Mucosa of stomach (tissue), 1 donor: ENCODE results near the gene SFTPB.

ENCODE experiments used
- H3K27me3 ChIP-seq: one replicate; pipeline ENCODE4 v1.7.0; 2013; ENCODE audit warnings: mild to moderate bottlenecking, low read length; ENCODE audit not compliant: control insufficient read depth, insufficient read depth
- H3K36me3 ChIP-seq: one replicate; pipeline ENCODE4 v1.7.0; 2013; ENCODE audit warnings: low read length; ENCODE audit not compliant: control insufficient read depth, insufficient read depth
- H3K4me1 ChIP-seq: one replicate; pipeline ENCODE4 v1.7.0; 2013; ENCODE audit warnings: mild to moderate bottlenecking, low read length; ENCODE audit not compliant: control insufficient read depth, insufficient read depth
- H3K4me3 ChIP-seq: one replicate; pipeline ENCODE4 v1.7.0; 2013; ENCODE audit warnings: low read length
- H3K9ac ChIP-seq: one replicate; pipeline ENCODE4 v1.7.0; 2013; ENCODE audit warnings: mild to moderate bottlenecking, low read length, moderate library complexity
- H3K9me3 ChIP-seq: one replicate; pipeline ENCODE4 v1.7.0; 2013; ENCODE audit warnings: mild to moderate bottlenecking, low read length, moderate library complexity; ENCODE audit not compliant: control insufficient read depth
- donor health status: Pancreatic carcinoma.

Gene SFTPB

DNA sequence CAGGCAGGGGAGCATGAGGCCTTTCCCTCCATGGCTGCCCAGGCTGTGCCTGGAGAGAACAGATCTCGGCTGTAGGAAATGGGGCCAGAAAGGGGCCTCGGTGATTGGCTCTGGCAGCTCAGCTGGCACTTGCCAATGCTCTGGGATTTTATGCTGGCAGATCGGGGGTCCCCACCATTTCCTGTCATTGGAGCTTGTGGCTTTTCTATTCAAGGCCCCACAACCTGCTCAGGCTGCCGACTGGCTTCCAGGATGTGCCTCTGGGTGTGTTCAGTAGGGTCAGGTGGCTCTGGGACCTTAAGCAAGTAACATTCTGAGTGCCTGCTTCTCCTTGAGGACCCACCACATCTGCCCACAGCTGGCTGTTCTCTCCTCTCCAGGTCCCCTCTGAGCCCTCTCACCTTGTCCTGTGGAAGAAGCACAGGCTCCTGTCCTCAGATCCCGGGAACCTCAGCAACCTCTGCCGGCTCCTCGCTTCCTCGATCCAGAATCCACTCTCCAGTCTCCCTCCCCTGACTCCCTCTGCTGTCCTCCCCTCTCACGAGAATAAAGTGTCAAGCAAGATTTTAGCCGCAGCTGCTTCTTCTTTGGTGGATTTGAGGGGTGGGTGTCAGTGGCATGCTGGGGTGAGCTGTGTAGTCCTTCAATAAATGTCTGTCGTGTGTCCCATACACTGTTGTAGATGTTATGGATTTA lies 30.3 kb upstream of the SFTPB start:
- no peak overlapping the region for H3K9ac ChIP-seq
- H3K4me3 ChIP-seq: no peak overlapping the region
- no peaks in the 10 kb centered on the region for H3K4me1 ChIP-seq
- no peaks in the 10 kb centered on the region for H3K27me3 ChIP-seq
- H3K9me3 ChIP-seq: no peaks in the 10 kb centered on the region
- H3K36me3 ChIP-seq: no peaks in the 10 kb centered on the region

DNA sequence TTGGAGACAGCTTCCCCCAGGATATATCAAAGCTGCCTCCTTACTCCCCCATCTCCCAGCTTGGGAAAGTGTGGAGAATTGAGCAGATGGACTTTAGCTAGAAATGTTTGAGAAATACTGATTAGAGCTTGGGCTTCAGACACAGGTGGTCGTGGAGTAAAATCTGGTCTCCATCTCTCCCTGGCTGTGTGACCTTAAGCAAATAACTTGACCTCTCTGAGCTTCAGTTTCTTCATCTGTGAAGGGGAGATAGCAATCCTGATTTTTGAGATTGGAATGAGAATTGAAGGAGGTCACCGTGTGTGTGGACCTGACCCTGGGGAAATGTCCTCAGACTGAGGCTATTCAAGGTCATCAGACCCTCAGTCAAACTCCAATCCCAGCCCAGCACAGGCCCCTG lies 29.7 kb upstream of the SFTPB start:
- Histone ChIP-seq H3K36me3 (no peaks in the 10 kb centered on the region), H3K4me3 (no peak overlapping the region), H3K4me1 (no peaks in the 10 kb centered on the region), H3K27me3 (no peaks in the 10 kb centered on the region), H3K9ac (no peak overlapping the region), H3K9me3 (no peaks in the 10 kb centered on the region)

DNA sequence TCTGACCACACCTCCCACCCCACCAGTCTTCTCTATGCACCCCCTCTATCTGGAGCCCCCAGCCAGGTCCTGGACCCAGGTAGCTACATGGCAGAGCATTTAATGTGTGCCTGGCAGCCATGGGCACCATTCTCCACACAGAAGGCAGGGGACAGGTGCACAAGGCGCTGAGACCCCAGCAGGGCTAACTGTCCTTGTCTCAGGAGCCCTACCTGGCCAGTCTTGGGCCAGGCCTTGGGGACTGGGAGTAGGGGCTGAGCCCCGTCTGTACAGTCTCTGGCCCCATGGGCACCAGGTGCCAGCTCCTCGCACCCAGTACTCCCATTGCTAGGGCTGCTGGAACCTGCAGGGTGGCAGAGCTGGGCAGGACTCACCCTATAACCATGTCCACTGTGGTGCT lies 29.1 kb upstream of the SFTPB start:
- H3K9me3 ChIP-seq: no peaks in the 10 kb centered on the region
- no peaks in the 10 kb centered on the region for H3K27me3 ChIP-seq
- H3K36me3 ChIP-seq: no peaks in the 10 kb centered on the region
- no peaks in the 10 kb centered on the region for H3K4me1 ChIP-seq
- no peak overlapping the region for H3K4me3 ChIP-seq
- H3K9ac ChIP-seq: no peak overlapping the region

DNA sequence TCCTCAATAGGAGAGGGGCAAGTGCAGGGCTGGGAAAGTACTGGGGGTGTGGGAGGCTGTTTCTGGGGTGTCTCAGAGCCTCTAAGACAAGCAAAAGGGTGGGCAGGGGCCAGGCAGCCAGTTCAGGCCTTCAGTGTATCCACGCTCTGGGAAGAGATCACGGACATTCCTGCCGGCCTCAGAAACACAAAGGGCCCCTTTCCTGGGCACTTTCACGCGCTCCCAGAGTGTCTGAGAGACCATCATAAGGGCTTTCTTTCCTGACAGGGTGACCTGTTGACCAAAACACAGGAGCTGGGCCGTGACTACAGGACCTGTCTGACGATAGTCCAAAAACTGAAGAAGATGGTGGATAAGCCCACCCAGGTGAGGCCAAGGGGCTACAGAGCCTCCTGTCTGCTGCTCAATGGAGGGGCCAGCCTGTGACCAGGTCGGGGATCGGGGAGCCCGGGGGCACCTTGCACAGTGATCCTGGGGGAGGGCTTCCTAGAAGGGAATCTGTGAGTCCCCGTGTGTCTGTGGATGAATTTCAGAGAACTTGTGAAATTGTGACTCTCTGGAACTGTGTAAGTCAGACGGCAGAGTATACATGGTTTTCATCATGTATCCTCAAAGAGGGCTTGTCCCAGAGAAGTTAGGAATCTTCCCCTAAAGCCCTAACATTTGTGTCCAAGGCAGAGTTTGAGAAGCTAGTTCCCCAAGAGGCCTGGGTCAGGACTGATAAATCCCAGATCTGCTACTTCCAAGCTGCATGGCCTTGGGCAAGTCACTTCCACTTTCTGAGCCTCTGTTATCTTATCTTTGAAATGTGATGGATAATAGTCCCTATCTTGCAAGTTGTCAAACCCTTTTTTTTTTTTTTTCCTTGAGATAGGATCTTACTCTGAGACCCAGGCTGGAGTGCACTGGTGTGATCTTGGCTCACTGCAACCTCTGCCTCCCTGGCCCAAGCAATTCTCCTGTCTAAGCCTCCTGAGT lies 28.0 kb upstream of the SFTPB start:
- Histone ChIP-seq H3K27me3 (no peaks in the 10 kb centered on the region), H3K36me3 (no peaks in the 10 kb centered on the region), H3K9ac (no peak overlapping the region), H3K9me3 (no peaks in the 10 kb centered on the region), H3K4me3 (no peak overlapping the region), H3K4me1 (no peaks in the 10 kb centered on the region)

DNA sequence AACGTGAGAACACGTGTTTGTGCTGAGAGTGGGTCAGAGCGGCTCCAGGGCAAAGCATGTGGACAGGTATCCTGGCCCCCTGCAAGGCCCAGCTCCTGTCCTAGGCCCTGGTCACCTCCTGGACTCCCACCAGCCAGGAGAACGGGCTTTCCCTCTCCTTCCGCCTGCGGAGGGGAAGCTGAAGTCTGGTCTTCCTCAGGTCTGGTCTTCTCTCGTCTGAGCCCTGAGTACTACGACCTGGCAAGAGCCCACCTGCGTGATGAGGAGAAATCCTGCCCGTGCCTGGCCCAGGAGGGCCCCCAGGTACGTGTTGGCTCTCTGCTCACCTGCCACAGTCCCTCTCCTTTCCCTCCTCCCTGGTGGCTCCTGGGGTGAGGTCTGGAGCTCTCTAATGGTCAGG lies 27.1 kb upstream of the SFTPB start:
- H3K4me1 ChIP-seq: no peaks in the 10 kb centered on the region
- no peaks in the 10 kb centered on the region for H3K36me3 ChIP-seq
- no peaks in the 10 kb centered on the region for H3K27me3 ChIP-seq
- H3K9me3 ChIP-seq: no peaks in the 10 kb centered on the region
- H3K9ac ChIP-seq: no peak overlapping the region
- H3K4me3 ChIP-seq: no peak overlapping the region

DNA sequence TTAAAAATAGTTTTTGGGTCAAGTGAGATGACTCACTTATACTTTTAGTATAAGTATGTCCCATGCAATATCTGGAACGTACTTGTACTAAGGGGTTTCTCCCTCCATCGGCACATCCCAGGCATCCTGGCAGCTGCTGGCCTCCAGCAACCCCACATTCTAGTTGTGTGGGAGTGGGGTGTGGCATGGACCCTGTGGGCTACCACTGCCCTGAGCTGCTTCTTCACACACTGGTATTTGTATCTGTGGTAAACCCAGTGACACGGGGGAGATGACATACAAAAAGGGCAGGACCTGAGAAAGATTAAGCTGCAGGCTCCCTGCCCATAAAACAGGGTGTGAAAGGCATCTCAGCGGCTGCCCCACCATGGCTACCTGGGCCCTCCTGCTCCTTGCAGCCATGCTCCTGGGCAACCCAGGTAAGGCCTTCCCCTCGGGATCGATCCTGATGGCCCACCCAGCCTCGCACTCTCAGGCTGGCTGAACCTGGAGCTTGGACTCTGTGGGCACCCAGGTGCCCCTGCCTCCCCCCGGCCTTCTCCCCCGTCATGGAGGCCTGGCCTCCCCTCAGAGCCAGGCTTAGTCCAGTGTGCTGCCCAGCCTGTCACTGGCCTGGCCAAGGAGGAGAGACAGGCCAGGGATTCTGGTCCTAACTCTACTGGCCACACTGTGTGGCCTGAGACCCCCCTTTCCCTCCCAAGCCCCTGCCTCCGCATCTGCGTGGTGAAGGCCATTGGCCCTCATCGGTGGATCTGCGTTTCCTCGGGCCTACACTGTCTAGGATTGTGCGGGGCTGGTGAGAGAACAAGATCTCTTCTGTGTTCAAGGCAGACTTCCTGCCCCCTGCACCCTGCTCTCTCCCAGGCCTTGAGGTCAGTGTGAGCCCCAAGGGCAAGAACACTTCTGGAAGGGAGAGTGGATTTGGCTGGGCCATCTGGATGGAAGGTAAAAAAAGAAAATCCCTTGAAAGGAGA lies 26.3 kb upstream of the SFTPB start, which contains the start of gene GNLY:
TSS of gene GNLY (plus strand) at position 307 of the 974 bp plus-strand sequence. CDS start at position 368, 61 bp downstream.
- Histone ChIP-seq H3K27me3 (no peaks in the 10 kb centered on the region), H3K4me3 (no peak within 1 kb of the TSS), H3K9me3 (no peaks in the 10 kb centered on the region), H3K36me3 (no peaks in the 10 kb centered on the region), H3K9ac (no peak within 1 kb of the TSS), H3K4me1 (no peaks in the 10 kb centered on the region)

DNA sequence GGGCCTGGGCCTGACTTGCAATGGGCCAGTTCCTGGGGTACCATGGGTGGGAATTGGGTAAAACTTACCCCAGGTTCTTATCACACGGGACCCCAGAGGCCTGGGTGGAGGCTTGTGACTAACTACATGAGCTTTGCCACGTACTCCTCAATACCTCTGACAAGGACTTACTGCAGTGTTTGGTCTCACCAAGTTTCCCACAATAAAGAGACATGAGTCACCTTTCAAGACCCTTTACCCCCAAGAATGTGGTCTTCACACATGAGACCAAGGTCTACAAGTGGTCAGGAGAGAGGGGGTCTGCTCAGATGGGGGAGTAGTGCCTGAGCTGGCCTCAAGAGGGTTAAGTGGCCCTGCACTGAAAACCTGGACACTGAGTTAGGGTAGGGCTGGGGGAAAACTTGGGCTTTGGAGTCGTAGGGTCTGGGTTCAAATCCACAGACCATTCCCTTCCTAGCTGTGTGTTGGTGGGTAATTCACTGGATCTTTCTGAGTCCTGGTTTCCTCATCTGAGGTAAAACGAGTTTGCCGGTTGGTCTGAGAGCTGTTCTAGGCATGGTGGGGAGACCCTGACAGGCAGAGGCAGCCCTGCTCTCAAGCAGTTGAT lies 24.1 kb upstream of the SFTPB start:
- Histone ChIP-seq H3K36me3 (no peaks in the 10 kb centered on the region), H3K27me3 (no peaks in the 10 kb centered on the region), H3K4me1 (no peaks in the 10 kb centered on the region), H3K9ac (no peak overlapping the region), H3K4me3 (no peak overlapping the region), H3K9me3 (no peaks in the 10 kb centered on the region)

DNA sequence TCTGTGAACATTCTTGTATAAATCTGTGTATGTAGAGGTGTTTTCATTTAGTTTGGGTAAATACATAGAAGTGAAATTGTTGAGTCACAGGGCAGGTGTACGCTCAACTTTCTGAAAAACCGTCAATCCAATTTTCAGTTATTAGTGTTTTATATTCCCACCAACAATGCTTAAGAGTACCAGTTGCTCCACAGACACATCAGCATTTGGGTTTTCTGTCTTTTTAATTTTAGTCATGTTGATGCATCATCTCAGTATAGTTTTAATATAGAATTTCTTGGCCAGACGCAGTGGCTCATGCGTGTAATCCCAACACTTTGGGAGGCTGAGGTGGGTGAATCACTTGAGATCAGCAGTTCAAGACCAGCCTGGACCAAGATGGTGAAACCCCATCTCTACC lies 22.9 kb upstream of the SFTPB start:
- no peaks in the 10 kb centered on the region for H3K4me1 ChIP-seq
- no peaks in the 10 kb centered on the region for H3K9me3 ChIP-seq

DNA sequence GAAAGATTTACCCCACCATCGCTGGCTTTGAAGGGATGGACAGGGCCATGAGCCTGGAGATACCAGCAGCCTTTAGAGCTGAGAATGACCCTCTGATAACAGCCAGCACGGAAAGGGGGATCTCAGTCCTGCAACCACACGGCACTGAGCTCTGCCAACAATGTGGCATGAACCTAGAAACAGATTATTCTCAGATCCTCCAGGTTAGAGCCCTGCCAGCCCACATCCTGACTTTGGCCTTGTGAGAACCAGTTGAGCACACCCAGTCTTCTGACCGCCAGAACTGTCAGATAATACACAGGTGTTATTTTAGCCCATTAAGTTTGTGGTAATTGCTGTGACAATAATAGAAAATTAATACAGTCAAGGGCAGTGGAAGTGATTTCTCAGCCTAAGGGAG lies 16.8 kb upstream of the SFTPB start:
- no peak overlapping the region for H3K9ac ChIP-seq
- H3K4me3 ChIP-seq: no peak overlapping the region
- no peaks in the 10 kb centered on the region for H3K27me3 ChIP-seq
- H3K9me3 ChIP-seq: no peaks in the 10 kb centered on the region
- no peaks in the 10 kb centered on the region for H3K4me1 ChIP-seq
- no peaks in the 10 kb centered on the region for H3K36me3 ChIP-seq

More for the DNA sequence above, 22.9 kb upstream of the SFTPB start:
- H3K27me3 ChIP-seq: no peaks in the 10 kb centered on the region
- no peak overlapping the region for H3K4me3 ChIP-seq
- H3K9ac ChIP-seq: no peak overlapping the region
- no peaks in the 10 kb centered on the region for H3K36me3 ChIP-seq

DNA sequence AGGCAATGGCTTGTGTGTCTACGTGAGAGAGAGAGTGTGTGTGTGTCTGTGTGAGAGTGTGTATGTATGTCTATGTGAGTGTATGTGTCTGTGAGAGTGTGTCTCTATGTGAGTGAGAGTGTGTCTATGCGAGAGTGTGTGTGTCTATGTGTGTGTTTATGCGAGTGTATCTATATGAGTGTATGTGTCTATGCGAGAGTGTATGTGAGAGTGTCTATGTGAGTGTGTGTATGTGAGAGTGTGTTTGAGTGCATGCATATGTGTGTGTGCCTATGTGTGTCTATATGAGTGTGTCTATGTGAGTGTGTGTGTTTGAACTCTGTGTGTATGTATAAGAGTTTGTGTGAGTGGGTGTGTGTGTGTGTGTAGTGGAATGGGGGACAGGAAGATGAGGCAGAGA lies 16.4 kb upstream of the SFTPB start:
- H3K9me3 ChIP-seq: no peaks in the 10 kb centered on the region
- H3K4me1 ChIP-seq: peaks cover 1% of the 10 kb centered on the region
- no peak overlapping the region for H3K9ac ChIP-seq
- H3K27me3 ChIP-seq: no peaks in the 10 kb centered on the region
- H3K36me3 ChIP-seq: no peaks in the 10 kb centered on the region
- no peak overlapping the region for H3K4me3 ChIP-seq

DNA sequence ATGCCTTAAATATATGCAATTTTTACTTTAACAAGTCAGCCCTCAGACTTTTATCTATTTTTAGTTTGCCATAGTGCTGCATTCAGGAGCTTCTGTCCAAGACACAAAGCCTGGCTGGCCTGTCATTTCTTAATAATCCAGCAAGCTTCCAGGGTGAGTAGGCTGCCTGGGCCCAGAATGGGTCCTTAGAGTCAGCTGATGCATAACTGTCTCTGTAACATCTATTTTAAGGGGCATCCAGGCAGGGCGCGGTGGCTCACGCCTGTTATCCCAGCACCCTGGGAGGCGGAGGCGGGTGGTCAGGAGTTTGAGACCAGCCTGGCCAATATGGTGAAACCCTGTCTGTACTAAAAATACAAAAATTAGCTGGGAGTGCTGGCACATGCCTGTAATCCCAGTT lies 14.4 kb upstream of the SFTPB start:
- H3K36me3 ChIP-seq: no peaks in the 10 kb centered on the region
- no peak overlapping the region for H3K4me3 ChIP-seq
- H3K9ac ChIP-seq: no peak overlapping the region
- H3K9me3 ChIP-seq: no peaks in the 10 kb centered on the region
- H3K4me1 ChIP-seq: peaks cover 9% of the 10 kb centered on the region
- no peaks in the 10 kb centered on the region for H3K27me3 ChIP-seq
